ENCODE results near the gene KCNIP4. TPM values are rescaled to one million over a fixed set of nuclear protein-coding genes. Genes with fewer than 3 reads are reported as not detected.

Gene KCNIP4
- total RNA-seq, 1 donor from 2014 or later: not detected

GRCh38 chr4:20895988-20896387, 1052.6 kb downstream of the KCNIP4 start:
- intact Hi-C loops (cut with micrococcal nuclease): no loop called here

DNA sequence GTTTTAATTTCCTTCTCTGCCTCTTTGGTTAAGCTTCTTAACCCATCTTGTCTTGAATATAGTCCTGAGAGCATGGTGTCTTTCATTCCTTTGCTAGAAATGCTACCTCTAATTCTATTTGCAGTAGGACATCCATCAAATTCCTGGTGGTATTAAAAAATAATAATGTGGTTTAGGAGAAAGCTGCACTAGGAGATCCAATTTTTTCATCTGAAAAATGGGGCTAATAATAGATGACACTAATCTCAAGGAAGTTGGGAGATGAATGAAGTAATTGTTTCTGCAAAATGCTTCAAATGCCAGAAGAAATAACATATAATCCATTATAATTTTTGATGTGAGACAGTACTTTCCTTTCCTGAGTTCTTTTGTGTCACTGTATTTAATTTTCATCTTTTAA, 1053.4 kb downstream of the KCNIP4 start:
- POLR2A ChIA-PET: no interaction called here
- Mint-ChIP-seq H3K9me3 (no peaks in the 10 kb centered on the region), H3K4me3 (no peak overlapping the region), H3K27me3 (no peaks in the 10 kb centered on the region), H3K4me1 (no peaks in the 10 kb centered on the region), H3K27ac (no peak overlapping the region), H3K36me3 (ENCODE audit: low read depth) (no peaks in the 10 kb centered on the region)
- CTCF ChIA-PET: no interaction called here
- ATAC-seq (ENCODE audit: low read depth) (no peak), DNase-seq (no peak)
- TF ChIP-seq, protein P1, sequence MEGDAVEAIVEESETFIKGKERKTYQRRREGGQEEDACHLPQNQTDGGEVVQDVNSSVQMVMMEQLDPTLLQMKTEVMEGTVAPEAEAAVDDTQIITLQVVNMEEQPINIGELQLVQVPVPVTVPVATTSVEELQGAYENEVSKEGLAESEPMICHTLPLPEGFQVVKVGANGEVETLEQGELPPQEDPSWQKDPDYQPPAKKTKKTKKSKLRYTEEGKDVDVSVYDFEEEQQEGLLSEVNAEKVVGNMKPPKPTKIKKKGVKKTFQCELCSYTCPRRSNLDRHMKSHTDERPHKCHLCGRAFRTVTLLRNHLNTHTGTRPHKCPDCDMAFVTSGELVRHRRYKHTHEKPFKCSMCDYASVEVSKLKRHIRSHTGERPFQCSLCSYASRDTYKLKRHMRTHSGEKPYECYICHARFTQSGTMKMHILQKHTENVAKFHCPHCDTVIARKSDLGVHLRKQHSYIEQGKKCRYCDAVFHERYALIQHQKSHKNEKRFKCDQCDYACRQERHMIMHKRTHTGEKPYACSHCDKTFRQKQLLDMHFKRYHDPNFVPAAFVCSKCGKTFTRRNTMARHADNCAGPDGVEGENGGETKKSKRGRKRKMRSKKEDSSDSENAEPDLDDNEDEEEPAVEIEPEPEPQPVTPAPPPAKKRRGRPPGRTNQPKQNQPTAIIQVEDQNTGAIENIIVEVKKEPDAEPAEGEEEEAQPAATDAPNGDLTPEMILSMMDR (IDR thresholded peaks at IDR 0.05): no peak
- intact Hi-C loops (cut with micrococcal nuclease): no loop called here

More at GRCh38 chr4:20895988-20896387, 1052.6 kb downstream of the KCNIP4 start:
- Mint-ChIP-seq H3K36me3 (ENCODE audit: low read depth) (no peaks in the 10 kb centered on the region), H3K4me3 (no peak overlapping the region), H3K4me1 (no peaks in the 10 kb centered on the region), H3K27ac (no peak overlapping the region), H3K9me3 (no peaks in the 10 kb centered on the region), H3K27me3 (no peaks in the 10 kb centered on the region)
- ATAC-seq (ENCODE audit: low read depth) (no peak), DNase-seq (no peak)
- ChIA-PET POLR2A (no interaction called here), CTCF (no interaction called here)
- TF ChIP-seq, protein P1 (IDR thresholded peaks at IDR 0.05): no peak

DNA sequence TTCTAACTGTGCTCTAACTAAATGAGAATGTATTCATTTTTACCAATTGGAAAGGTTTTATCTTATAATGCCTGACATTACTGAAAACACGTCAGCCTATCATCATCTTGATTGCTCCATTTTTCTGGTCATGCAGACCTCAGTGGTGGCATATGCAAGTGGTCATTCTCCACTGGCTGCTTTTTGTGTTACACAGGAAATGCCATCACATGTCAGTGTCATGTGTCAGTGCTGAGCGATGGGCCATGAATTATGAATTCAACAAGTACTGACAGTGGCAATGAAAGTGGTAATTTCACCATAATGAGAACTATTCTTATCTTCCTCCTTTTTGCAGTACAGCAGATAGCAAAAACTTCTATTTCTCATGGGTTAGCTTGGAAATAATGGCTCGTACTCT, 1057.8 kb downstream of the KCNIP4 start:
- ATAC-seq (ENCODE audit: low read depth) (no peak), DNase-seq (no peak)
- CTCF ChIA-PET: no interaction called here
- Mint-ChIP-seq H3K27me3 (no peaks in the 10 kb centered on the region), H3K27ac (no peak overlapping the region), H3K9me3 (peaks cover 1% of the 10 kb centered on the region), H3K36me3 (ENCODE audit: low read depth) (no peaks in the 10 kb centered on the region), H3K4me1 (no peaks in the 10 kb centered on the region), H3K4me3 (no peak overlapping the region)
- intact Hi-C loops (cut with micrococcal nuclease): no loop called here
- TF ChIP-seq, protein P1 (IDR thresholded peaks at IDR 0.05): no peak
- POLR2A ChIA-PET: no interaction called here

DNA sequence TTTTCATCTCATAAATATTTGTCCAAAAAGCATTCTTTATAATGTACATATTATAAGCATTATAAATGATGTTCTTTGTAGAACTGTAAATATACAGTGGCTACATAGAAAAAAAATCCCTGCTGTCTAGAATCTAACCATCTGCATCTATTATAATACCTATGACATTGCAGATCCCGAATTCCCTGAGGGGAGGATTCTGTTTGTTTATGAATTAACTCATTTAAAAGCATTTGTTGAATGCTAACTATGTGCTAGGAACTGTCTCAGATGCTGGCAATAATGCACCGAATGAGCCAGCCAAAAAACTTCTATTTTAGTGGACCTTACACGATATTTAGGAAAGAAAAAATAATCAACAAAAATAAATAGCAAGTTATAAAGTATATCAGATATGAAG, 1058.7 kb downstream of the KCNIP4 start:
- intact Hi-C loops (cut with micrococcal nuclease): no loop called here
- H3K36me3 Mint-ChIP-seq (ENCODE audit: low read depth): no peaks in the 10 kb centered on the region

GRCh38 chr4:20883677-20884076, 1064.9 kb downstream of the KCNIP4 start:
- H3K27ac Mint-ChIP-seq: no peak overlapping the region
- H3K27me3 Mint-ChIP-seq: no peaks in the 10 kb centered on the region
- H3K36me3 Mint-ChIP-seq (ENCODE audit: low read depth): no peaks in the 10 kb centered on the region
- DNase-seq (no peak), ATAC-seq (ENCODE audit: low read depth) (no peak)
- no peak overlapping the region for H3K4me3 Mint-ChIP-seq
- H3K9me3 Mint-ChIP-seq: peaks cover 7% of the 10 kb centered on the region
- TF ChIP-seq, protein P1 (IDR thresholded peaks at IDR 0.05): no peak
- H3K4me1 Mint-ChIP-seq: no peaks in the 10 kb centered on the region
- CTCF ChIA-PET: no interaction called here
- intact Hi-C loops (cut with micrococcal nuclease): no loop called here
- POLR2A ChIA-PET: no interaction called here

More for the DNA sequence above, 1058.7 kb downstream of the KCNIP4 start:
- Mint-ChIP-seq H3K27ac (no peak overlapping the region), H3K4me3 (no peak overlapping the region), H3K4me1 (no peaks in the 10 kb centered on the region), H3K27me3 (no peaks in the 10 kb centered on the region), H3K9me3 (peaks cover 4% of the 10 kb centered on the region)
- POLR2A ChIA-PET: no interaction called here
- TF ChIP-seq, protein P1 (IDR thresholded peaks at IDR 0.05): no peak
- CTCF ChIA-PET: no interaction called here
- ATAC-seq (ENCODE audit: low read depth): no peak
- DNase-seq: no peak
